ENCODE results near the gene LUZP2.

Gene LUZP2

GRCh38 chr11:24754406-24754805, 257.6 kb downstream of the LUZP2 start:
- TF ChIP-seq, protein P1, sequence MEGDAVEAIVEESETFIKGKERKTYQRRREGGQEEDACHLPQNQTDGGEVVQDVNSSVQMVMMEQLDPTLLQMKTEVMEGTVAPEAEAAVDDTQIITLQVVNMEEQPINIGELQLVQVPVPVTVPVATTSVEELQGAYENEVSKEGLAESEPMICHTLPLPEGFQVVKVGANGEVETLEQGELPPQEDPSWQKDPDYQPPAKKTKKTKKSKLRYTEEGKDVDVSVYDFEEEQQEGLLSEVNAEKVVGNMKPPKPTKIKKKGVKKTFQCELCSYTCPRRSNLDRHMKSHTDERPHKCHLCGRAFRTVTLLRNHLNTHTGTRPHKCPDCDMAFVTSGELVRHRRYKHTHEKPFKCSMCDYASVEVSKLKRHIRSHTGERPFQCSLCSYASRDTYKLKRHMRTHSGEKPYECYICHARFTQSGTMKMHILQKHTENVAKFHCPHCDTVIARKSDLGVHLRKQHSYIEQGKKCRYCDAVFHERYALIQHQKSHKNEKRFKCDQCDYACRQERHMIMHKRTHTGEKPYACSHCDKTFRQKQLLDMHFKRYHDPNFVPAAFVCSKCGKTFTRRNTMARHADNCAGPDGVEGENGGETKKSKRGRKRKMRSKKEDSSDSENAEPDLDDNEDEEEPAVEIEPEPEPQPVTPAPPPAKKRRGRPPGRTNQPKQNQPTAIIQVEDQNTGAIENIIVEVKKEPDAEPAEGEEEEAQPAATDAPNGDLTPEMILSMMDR (IDR thresholded peaks at IDR 0.05; ENCODE audit: control insufficient read depth, insufficient read depth, low read depth, low read length, missing control alignments) = no peak
- DNase-seq (ENCODE audit: low read depth) = no peak
- H3K4me3 ChIP-seq (ENCODE audit: control insufficient read depth, low read depth, low read length) = no peak overlapping the region

- no peak for DNase-seq (ENCODE audit: low read depth)
- TF ChIP-seq, protein P1 (IDR thresholded peaks at IDR 0.05; ENCODE audit: control insufficient read depth, insufficient read depth, low read depth, low read length, missing control alignments) = no peak
- no peak overlapping the region for H3K4me3 ChIP-seq (ENCODE audit: control insufficient read depth, low read depth, low read length)
Measured at GRCh38 chr11:24755260-24755839, 258.5 kb downstream of the LUZP2 start.

DNA sequence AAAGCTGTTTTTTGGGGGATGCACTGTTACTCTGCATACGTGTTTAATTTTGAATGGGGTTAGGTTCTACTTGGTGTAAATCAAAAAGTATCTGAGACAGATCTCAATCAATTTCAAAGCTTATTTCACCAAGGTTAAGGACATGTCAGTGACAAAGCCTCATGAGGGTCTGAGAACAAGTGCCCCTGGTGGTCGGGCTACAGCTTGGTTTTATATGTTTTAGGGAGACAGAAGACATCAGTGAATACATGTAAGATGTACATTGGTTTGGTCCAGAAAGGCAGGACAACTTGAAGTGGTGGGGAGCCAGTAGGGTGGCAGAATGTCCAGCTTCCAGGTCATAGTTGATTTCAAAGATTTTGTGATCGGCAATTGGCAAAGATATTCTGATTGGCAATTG, 262.9 kb downstream of the LUZP2 start:
- H3K4me3 ChIP-seq (ENCODE audit: control insufficient read depth, low read depth, low read length) = no peak overlapping the region
- no peak for DNase-seq (ENCODE audit: low read depth)
- TF ChIP-seq, protein P1 (IDR thresholded peaks at IDR 0.05; ENCODE audit: control insufficient read depth, insufficient read depth, low read depth, low read length, missing control alignments) = no peak

- TF ChIP-seq, protein P1 (IDR thresholded peaks at IDR 0.05; ENCODE audit: control insufficient read depth, insufficient read depth, low read depth, low read length, missing control alignments) = no peak
- no peak overlapping the region for H3K4me3 ChIP-seq (ENCODE audit: control insufficient read depth, low read depth, low read length)
- no peak for DNase-seq (ENCODE audit: low read depth)
Measured at GRCh38 chr11:24760681-24761080, 263.8 kb downstream of the LUZP2 start.

DNA sequence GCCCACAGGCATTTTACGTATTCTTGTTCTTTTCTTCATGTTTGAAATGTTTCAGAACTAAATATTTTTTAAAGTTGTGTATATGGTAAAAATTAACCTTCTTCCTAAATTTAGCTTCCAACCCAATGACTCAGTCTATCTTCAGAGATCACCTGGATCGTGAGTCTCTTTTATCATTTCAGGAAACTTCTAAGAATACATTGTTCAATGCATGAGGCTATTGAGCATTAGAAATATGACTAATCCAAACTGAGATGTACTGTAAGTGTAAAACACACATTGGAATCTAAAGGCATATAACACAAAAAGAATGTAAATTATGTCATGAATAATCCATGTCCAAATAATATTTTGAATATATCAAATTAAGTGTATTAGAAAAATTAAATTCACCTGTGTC, 265.2 kb downstream of the LUZP2 start:
- TF ChIP-seq, protein P1 (IDR thresholded peaks at IDR 0.05; ENCODE audit: control insufficient read depth, insufficient read depth, low read depth, low read length, missing control alignments) = no peak
- DNase-seq (ENCODE audit: low read depth) = no peak
- H3K4me3 ChIP-seq (ENCODE audit: control insufficient read depth, low read depth, low read length) = no peak overlapping the region

GRCh38 chr11:24767411-24767810, 270.6 kb downstream of the LUZP2 start:
- no peak for DNase-seq (ENCODE audit: low read depth)
- TF ChIP-seq, protein P1 (IDR thresholded peaks at IDR 0.05; ENCODE audit: control insufficient read depth, insufficient read depth, low read depth, low read length, missing control alignments) = no peak
- H3K4me3 ChIP-seq (ENCODE audit: control insufficient read depth, low read depth, low read length) = no peak overlapping the region

GRCh38 chr11:24773322-24773721, 276.5 kb downstream of the LUZP2 start:
- no peak overlapping the region for H3K4me3 ChIP-seq (ENCODE audit: control insufficient read depth, low read depth, low read length)
- TF ChIP-seq, protein P1 (IDR thresholded peaks at IDR 0.05; ENCODE audit: control insufficient read depth, insufficient read depth, low read depth, low read length, missing control alignments) = no peak
- DNase-seq (ENCODE audit: low read depth) = no peak

Data from AG09309 (cell line).